CD4-positive, alpha-beta memory T cell (primary cell): Measurements from ENCODE around the gene TMEM252. TPM values are rescaled to one million over a fixed set of nuclear protein-coding genes. Genes with fewer than 3 reads are reported as not detected.

Experiments used
- CTCF ChIA-PET: fragments of 350-600 bp; sonication (Branson Sonifier 250); formaldehyde crosslinking; loops from one replicate; lab custom pipeline; 2021; ENCODE audit warnings: inconsistent platforms; ENCODE audit not compliant: partially characterized antibody; lab: Charles Lee
- POLR2A ChIA-PET: fragments of 350-600 bp; sonication (Branson Sonifier 250); formaldehyde crosslinking; loops from one replicate; lab custom pipeline; 2021; ENCODE audit not compliant: partially characterized antibody; lab: Charles Lee
- DNase-seq, 5 donors: peaks; one replicate each; pipeline versions ENCODE4 v3.0.0 to v3.0.0-alpha.2; 2020 to 2022; ENCODE audit warnings: mixed read lengths in 1 of 5
- H3K27ac ChIP-seq: one replicate; pipeline ENCODE4 v1.7.0; 2013; ENCODE audit warnings: low read depth, low read length
- H3K27me3 ChIP-seq: 2 replicates; pipeline ENCODE4 v1.7.0; 2013; ENCODE audit warnings: mild to moderate bottlenecking, low read length, moderate library complexity; ENCODE audit not compliant: insufficient read depth
- H3K36me3 ChIP-seq: 2 replicates; pipeline ENCODE4 v1.7.0; 2013; ENCODE audit warnings: mild to moderate bottlenecking, low read length, moderate library complexity; ENCODE audit not compliant: insufficient read depth
- H3K4me1 ChIP-seq: 2 replicates; pipeline ENCODE4 v1.7.0; 2013; ENCODE audit warnings: mild to moderate bottlenecking, low read length, moderate library complexity; ENCODE audit not compliant: insufficient read depth
- H3K4me3 ChIP-seq, 2 donors: one replicate each; pipeline ENCODE4 v1.7.0; 2013; ENCODE audit warnings: low read length in 2 of 2, mild to moderate bottlenecking in 1 of 2
- H3K9me3 ChIP-seq, 2 donors: one replicate each; pipeline ENCODE4 v1.7.0; 2013; ENCODE audit warnings: low read length in 2 of 2, control low read depth in 1 of 2; ENCODE audit not compliant: control insufficient read depth in 1 of 2
- H3K27ac Mint-ChIP-seq, 7 donors: one replicate each; pipeline ENCODE4 v1.8.0; 2020 to 2021; ENCODE audit warnings: mixed read lengths in 7 of 7, mild to moderate bottlenecking in 6 of 7, inconsistent platforms in 3 of 7, moderate library complexity in 3 of 7
- H3K27me3 Mint-ChIP-seq, 2 donors: one replicate each; pipeline ENCODE4 v1.8.0; 2020 to 2021; ENCODE audit warnings: mixed read lengths in 2 of 2
- H3K36me3 Mint-ChIP-seq, 2 donors: one replicate each; pipeline ENCODE4 v1.8.0; 2020 to 2021; ENCODE audit warnings: mixed read lengths in 2 of 2, inconsistent platforms in 1 of 2, mild to moderate bottlenecking in 1 of 2
- H3K4me1 Mint-ChIP-seq, 4 donors: one replicate each; pipeline ENCODE4 v1.8.0; 2020 to 2021; ENCODE audit warnings: mixed read lengths in 4 of 4, mild to moderate bottlenecking in 1 of 4
- H3K4me3 Mint-ChIP-seq, 8 donors: one replicate each; pipeline ENCODE4 v1.8.0; 2020 to 2021; ENCODE audit warnings: mixed read lengths in 8 of 8, mild to moderate bottlenecking in 7 of 8, moderate library complexity in 6 of 8, inconsistent platforms in 3 of 8
- H3K9me3 Mint-ChIP-seq, 8 donors: one replicate each; pipeline ENCODE4 v1.8.0; 2020 to 2021; ENCODE audit warnings: mixed read lengths in 8 of 8, mild to moderate bottlenecking in 5 of 8, inconsistent platforms in 3 of 8, moderate library complexity in 1 of 8
- intact Hi-C: fragments of 100-400 bp; cut with micrococcal nuclease; formaldehyde crosslinking; loops from one replicate; pipeline ENCODE4 v1.15.1; 2023
- polyA plus RNA-seq, 2 donors: library from polyadenylated mRNA; unstranded; fragments of 300-500 nt; fragmentation: Illumina TruSeq; gene quantifications; one replicate each; pipeline ENCODE4 v1.2.3, GENCODE V29; 2021
- total RNA-seq, 2 experiments: library from RNA; stranded (reverse); gene quantifications; one replicate each; pipeline ENCODE4 v1.2.3, GENCODE V29; 2021

TMEM252 gene
- total and polyA plus RNA-seq, 4 experiments from 2014 or later: not detected

DNA sequence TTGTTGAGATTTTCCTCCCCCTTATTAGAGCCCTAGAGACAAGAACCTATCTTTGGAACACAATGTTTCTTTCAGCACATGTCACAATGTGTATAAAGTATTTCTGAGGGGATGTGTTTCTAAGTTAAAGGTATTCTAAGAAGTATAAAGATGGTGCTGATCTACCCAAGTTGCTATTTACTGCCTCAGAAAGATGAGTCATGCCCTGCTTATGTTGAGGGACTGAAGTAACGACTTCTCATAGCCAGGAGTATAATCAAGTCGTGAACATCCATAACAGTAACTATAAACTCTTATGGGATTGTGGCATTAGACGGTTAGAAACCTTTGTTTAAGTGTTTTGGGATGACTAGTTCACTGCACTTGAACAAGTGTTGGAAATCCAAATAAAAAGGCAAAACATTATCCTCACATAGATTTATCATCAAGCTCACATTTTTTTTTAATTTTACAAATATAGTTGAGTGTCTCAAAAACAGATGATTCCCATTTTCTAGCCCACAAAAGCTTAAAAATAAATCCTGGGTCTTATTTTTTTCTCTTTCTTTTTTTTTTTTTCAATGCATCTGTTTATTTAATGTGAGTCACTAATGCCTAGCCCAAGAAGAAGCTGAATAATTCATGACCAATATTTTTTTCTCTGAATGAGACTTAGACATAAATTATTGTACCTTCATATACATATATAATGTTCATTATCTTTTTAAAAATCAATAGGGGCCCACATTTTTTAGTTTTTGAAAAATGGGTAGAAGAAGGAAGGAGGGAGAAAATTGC lies 12.2 kb upstream of the TMEM252 start:
- Histone ChIP-seq H3K27ac (no peak overlapping the region), H3K4me3 (no peak overlapping the region), H3K36me3 (no peaks in the 10 kb centered on the region), H3K4me1 (no peaks in the 10 kb centered on the region), H3K9me3 (no peaks in the 10 kb centered on the region), H3K27me3 (no peaks in the 10 kb centered on the region)
- DNase-seq: no peak
- peaks cover 12% of the 10 kb centered on the region in 2 donors for H3K27me3 Mint-ChIP-seq
- H3K27ac Mint-ChIP-seq: no peak overlapping the region
- H3K4me3 Mint-ChIP-seq: no peak overlapping the region
- CTCF ChIA-PET: no interaction called here
- H3K4me1 Mint-ChIP-seq: no peaks in the 10 kb centered on the region
- no peaks in the 10 kb centered on the region for H3K36me3 Mint-ChIP-seq
- POLR2A ChIA-PET: no interaction called here
- H3K9me3 Mint-ChIP-seq: no peaks in the 10 kb centered on the region
- intact Hi-C loops: no loop called here

DNA sequence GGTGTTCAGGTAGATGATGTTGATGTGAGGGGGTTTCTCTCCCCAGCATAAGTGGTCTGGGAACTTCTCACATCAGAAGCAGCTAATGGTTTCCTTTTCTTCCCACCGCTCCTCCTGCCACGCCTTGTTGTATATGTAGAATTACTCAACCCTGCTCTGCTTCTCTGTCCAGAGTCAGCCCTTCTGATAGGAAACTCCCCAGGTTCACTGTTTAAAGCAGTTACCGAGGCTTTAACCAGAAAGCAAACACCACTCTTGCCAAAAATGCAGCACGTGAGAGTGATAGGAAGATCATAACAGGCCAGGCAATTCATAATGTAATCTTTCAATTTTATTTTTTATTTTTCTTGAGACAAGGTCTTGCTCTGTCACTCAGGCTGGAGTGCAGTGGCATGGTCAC lies 10.5 kb upstream of the TMEM252 start:
- Histone ChIP-seq H3K9me3 (no peaks in the 10 kb centered on the region), H3K4me3 (no peak overlapping the region), H3K4me1 (no peaks in the 10 kb centered on the region), H3K27ac (no peak overlapping the region), H3K27me3 (no peaks in the 10 kb centered on the region), H3K36me3 (no peaks in the 10 kb centered on the region)
- no peak overlapping the region for H3K4me3 Mint-ChIP-seq
- intact Hi-C loops: no loop called here
- H3K27ac Mint-ChIP-seq: no peak overlapping the region
- DNase-seq: no peak
- no peaks in the 10 kb centered on the region for H3K9me3 Mint-ChIP-seq
- POLR2A ChIA-PET: no interaction called here
- H3K36me3 Mint-ChIP-seq: no peaks in the 10 kb centered on the region
- H3K27me3 Mint-ChIP-seq: peaks cover 4 to 13% of the 10 kb centered on the region in 2 donors
- CTCF ChIA-PET: interaction anchor here (1.3 to 2.0 kb wide), 2 partner anchors 9 to 12 kb away, joined by 5 to 9 read pairs; no protein-coding TSS in a partner anchor
- peaks cover 0 to 2% (median 0%) of the 10 kb centered on the region in 4 donors for H3K4me1 Mint-ChIP-seq

DNA sequence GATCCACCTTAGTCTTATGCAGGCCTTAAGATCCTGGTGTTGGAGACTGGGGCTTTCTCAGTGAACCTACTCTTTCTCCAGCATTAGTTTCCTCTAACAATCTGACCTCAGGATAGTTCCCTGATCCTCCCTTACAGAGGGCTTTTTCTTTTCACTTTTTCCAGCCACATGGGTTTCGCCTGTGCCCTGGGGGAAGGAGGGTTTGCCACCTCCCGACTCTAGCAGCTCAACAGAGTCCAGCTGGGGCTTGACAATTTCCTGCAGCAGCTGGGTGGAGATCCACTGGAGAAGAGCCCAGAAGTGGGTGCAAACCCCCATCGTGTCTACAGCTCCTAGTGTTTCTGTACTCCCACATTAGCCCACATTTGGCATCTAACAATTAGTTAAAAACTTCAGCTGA lies 7.6 kb upstream of the TMEM252 start:
- CTCF ChIA-PET: interaction anchor here (2.1 kb wide), 1 partner anchor 11 kb away, joined by 7 read pairs; no protein-coding TSS in a partner anchor
- H3K4me3 Mint-ChIP-seq: no peak overlapping the region
- Histone ChIP-seq H3K4me1 (no peaks in the 10 kb centered on the region), H3K27ac (no peak overlapping the region), H3K4me3 (no peak overlapping the region), H3K36me3 (no peaks in the 10 kb centered on the region), H3K9me3 (no peaks in the 10 kb centered on the region), H3K27me3 (no peaks in the 10 kb centered on the region)
- H3K27me3 Mint-ChIP-seq: peaks cover 4 to 8% of the 10 kb centered on the region in 2 donors
- POLR2A ChIA-PET: no interaction called here
- intact Hi-C loops: no loop called here
- no peaks in the 10 kb centered on the region for H3K36me3 Mint-ChIP-seq
- H3K27ac Mint-ChIP-seq: peak overlapping the region in 1 of 7 donors; percentile 49
- H3K9me3 Mint-ChIP-seq: peaks cover 0 to 3% (median 0%) of the 10 kb centered on the region in 8 donors
- H3K4me1 Mint-ChIP-seq: peaks cover 0 to 2% (median 0%) of the 10 kb centered on the region in 4 donors
- no peak for DNase-seq

DNA sequence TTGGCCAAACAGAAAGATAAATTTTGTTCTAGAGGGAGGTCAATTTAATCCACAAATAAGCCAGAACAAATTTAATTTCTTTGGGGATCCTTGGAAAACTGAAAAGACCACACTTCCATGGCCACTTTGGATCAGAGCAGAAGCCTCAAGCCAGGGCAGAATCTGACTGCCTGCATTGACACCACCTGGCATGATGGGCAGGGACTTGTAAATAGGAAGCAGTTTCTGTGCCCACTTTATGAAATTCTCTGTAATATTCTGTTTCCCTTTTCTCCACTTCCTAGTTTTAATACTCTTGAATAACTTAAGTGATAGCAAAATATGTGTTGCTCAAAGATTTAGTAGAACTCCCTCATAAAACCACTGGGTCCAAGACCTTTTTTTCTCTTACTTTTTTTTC lies 6.7 kb upstream of the TMEM252 start:
- Histone ChIP-seq H3K9me3 (no peaks in the 10 kb centered on the region), H3K4me3 (no peak overlapping the region), H3K4me1 (no peaks in the 10 kb centered on the region), H3K27ac (no peak overlapping the region), H3K27me3 (no peaks in the 10 kb centered on the region), H3K36me3 (no peaks in the 10 kb centered on the region)
- CTCF ChIA-PET: no interaction called here
- Mint-ChIP-seq H3K9me3 (peaks cover 0 to 3% (median 0%) of the 10 kb centered on the region in 8 donors), H3K4me1 (peaks cover 0 to 2% (median 0%) of the 10 kb centered on the region in 4 donors), H3K27me3 (peaks cover 4 to 7% of the 10 kb centered on the region in 2 donors), H3K36me3 (no peaks in the 10 kb centered on the region), H3K4me3 (no peak overlapping the region), H3K27ac (no peak overlapping the region)
- POLR2A ChIA-PET: no interaction called here
- intact Hi-C loops: no loop called here
- no peak for DNase-seq

DNA sequence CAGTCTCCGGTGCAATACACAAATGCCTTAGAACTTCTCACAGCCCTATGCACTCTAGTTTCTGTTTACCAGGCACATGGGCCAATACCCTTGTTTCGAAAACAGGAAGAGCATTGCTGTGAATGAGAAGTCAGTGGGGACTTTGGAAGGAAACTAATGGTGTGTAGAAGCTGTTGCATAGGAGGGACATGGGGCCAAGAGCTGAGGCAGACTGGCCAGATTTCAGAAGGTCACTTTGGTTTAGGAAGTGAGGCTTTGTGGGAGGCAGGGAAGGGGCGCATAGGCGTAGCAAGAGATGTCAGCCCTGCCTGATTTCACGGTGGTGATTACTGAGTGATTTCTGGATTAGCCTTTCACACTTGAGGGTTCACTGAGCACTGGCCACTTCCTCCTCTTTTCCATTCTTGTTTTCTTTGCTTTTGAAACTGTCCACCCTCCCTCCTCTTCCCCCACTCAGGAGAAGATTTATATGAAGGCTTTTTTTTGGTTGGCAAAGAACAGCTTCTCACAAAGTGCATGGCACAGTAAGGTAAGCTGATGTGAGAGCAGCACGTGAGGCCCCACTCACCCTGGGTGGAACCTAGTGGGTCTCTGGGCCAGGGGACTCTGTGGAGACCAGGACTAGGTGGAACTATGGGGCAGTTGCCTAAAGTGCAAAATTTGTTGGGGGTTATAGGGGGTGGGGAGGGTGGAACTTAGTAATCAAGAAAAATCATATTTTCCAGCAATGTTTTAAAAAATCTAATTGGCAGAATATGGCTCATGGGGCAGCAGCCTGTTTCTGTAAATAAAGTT lies 6.1 kb upstream of the TMEM252 start:
- Mint-ChIP-seq H3K27me3 (peaks cover 4 to 10% of the 10 kb centered on the region in 2 donors), H3K36me3 (no peaks in the 10 kb centered on the region), H3K4me3 (no peak overlapping the region), H3K27ac (no peak overlapping the region), H3K9me3 (peaks cover 0 to 3% (median 0%) of the 10 kb centered on the region in 8 donors), H3K4me1 (peaks cover 0 to 2% (median 0%) of the 10 kb centered on the region in 4 donors)
- DNase-seq: no peak
- no peaks in the 10 kb centered on the region for H3K36me3 ChIP-seq
- H3K9me3 ChIP-seq: no peaks in the 10 kb centered on the region
- intact Hi-C loops: no loop called here
- no peaks in the 10 kb centered on the region for H3K27me3 ChIP-seq
- H3K27ac ChIP-seq: no peak overlapping the region
- ChIA-PET CTCF (no interaction called here), POLR2A (no interaction called here)
- H3K4me1 ChIP-seq: no peaks in the 10 kb centered on the region
- no peak overlapping the region for H3K4me3 ChIP-seq

DNA sequence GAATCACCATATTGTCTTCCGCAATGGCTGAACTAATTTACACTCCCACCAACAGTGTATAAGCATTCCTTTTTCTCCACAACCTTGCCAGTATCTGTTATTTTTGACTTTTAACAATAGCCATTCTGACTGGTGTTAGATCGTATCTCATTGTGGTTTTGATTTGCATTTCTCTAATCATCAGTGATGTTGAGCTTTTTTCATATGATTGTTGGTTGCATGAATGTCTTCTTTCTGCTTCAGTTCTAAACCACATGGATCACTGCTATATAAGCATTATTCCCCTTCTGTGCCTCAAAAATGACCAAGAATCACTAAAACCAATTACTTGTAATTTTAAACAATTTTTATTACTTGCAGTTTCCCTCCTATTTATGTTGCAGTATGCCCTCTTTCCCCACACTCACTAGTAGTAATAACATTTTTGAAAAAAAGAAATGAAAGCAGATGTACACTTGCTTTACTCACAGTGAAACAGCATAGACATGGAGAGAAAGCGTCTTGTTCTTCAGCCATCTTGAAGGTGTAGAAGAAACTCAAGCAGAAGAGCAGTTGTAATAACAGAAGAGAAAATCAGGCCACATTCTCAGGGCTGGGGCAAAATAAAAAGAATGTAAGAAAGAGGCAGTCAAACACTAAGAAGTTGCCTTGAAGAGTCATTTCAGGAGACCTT lies 4.5 kb upstream of the TMEM252 start:
- DNase-seq: no peak
- Mint-ChIP-seq H3K36me3 (no peaks in the 10 kb centered on the region), H3K9me3 (peaks cover 0 to 3% (median 0%) of the 10 kb centered on the region in 8 donors), H3K4me3 (no peak overlapping the region), H3K27ac (no peak overlapping the region), H3K27me3 (peaks cover 3 to 15% of the 10 kb centered on the region in 2 donors), H3K4me1 (peaks cover 0 to 2% (median 0%) of the 10 kb centered on the region in 4 donors)
- Histone ChIP-seq H3K27ac (no peak overlapping the region), H3K4me3 (no peak overlapping the region), H3K4me1 (no peaks in the 10 kb centered on the region), H3K36me3 (no peaks in the 10 kb centered on the region), H3K27me3 (no peaks in the 10 kb centered on the region), H3K9me3 (no peaks in the 10 kb centered on the region)
- CTCF ChIA-PET: interaction anchor here (0.6 to 1.4 kb wide), 2 partner anchors 15 to 17 kb away, joined by 3 to 5 read pairs; no protein-coding TSS in a partner anchor
- POLR2A ChIA-PET: no interaction called here
- intact Hi-C loops: no loop called here

DNA sequence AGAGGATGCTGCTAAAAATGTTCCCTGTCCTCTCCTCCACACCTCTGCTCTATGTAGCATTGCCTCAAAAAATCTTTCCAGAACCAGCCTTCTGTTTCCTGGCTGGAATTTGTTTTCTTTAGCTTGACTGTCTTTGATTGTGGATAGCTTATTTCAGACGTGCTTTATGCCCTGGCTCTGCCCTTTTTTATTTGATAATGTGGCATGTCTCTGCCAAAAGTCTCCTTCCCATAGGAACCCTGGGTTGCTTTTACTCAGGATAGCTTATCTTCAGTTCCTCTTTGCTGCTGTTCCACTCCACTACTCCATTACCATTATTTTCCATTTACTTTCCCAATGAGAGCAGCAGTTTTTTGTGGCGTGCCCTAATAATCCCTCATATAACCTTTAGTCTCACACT lies 885 bp upstream of the TMEM252 start:
- CTCF ChIA-PET: interaction anchor here (1.8 kb wide), 1 partner anchor 18 kb away, joined by 5 read pairs; no protein-coding TSS in a partner anchor

More for the DNA sequence above, 885 bp upstream of the TMEM252 start:
- no peak for DNase-seq
- Histone ChIP-seq H3K4me1 (no peaks in the 10 kb centered on the region), H3K27ac (no peak overlapping the region), H3K27me3 (no peaks in the 10 kb centered on the region), H3K9me3 (no peaks in the 10 kb centered on the region), H3K36me3 (no peaks in the 10 kb centered on the region), H3K4me3 (no peak overlapping the region)
- POLR2A ChIA-PET: no interaction called here
- H3K27me3 Mint-ChIP-seq: peaks cover 4 to 18% of the 10 kb centered on the region in 2 donors
- no peak overlapping the region for H3K4me3 Mint-ChIP-seq
- H3K4me1 Mint-ChIP-seq: peaks cover 0 to under 1% (median 0%) of the 10 kb centered on the region in 4 donors
- H3K36me3 Mint-ChIP-seq: no peaks in the 10 kb centered on the region
- intact Hi-C loops: no loop called here
- H3K27ac Mint-ChIP-seq: no peak overlapping the region
- H3K9me3 Mint-ChIP-seq: peaks cover 0 to 3% (median 0%) of the 10 kb centered on the region in 8 donors
